NCI-H187 treated with DMSO at 0.1 percent for 48 hours (cell line): ENCODE data around the gene MED26.

Source experiments
- DNase-seq: peaks from one replicate; lab custom pipeline; 2025; lab: John Stamatoyannopoulos, UW

MED26 gene

DNA sequence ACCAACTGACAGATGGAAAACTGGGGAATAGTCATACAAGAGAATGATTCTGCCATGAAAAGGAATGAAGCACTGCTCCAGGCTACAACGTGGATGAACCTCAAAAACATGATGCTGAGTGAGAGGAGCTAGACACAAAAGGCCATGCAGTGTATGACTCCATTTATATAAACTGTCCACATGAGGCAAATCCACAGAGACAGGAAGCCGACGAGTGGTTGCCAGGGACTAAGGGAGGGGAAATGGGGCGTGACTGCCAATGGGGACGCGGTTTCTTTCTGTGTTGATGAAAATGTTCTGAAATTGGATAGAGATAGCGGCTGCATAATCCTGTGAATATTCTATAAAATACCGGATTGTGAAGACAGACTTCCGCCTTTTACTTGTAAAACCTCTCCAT, 21.7 kb upstream of the MED26 start:
- no peak for DNase-seq

GRCh38 chr19:16645140-16645539, 17.1 kb upstream of the MED26 start:
- DNase-seq: no peak

DNA sequence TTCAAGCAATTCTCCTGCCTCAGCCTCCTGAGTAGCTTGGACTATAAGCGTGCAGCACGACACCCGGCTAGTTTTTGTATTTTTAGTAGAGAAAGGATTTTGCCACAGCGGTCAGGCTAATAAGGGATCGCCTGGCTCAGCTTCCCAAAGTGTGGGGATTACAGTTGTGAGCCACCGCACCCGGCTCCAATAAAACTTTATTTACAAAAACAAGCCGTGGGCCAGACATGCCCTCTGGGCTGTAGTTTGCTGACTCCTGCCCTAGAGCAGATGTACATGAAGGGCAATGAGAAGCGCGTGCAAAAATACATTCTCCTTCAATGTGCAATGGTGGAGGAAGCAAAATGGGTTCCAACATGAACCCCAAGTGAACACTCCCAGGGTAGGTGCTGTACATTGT, 13.7 kb upstream of the MED26 start:
- DNase-seq: no peak

GRCh38 chr19:16640951-16641350, 12.9 kb upstream of the MED26 start:
- no peak for DNase-seq

- no peak for DNase-seq
These were observed 10.7 kb upstream of the MED26 start for GRCh38 chr19:16638666-16639065.

DNA sequence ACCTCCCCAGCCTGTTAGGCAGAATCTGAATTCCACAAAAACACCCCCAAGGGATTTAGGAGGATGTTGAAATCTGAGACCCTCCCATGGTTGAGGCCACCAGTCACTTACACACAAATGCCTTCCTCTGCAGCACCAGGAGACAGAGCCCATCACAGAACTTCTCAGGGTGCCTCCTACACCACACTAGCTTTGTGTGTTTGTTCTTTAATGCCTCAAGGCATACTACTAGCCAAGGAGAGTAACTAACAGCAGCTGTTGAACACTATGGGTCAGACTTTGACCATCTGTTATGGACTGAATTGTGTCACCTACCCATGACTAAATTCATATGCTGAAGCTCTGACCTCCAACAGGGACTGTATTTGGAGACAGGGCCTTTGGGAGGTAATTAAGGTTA, 9.5 kb upstream of the MED26 start:
- DNase-seq: no peak

- no peak for DNase-seq
These were observed 3.5 kb upstream of the MED26 start for GRCh38 chr19:16631465-16631864.

DNA sequence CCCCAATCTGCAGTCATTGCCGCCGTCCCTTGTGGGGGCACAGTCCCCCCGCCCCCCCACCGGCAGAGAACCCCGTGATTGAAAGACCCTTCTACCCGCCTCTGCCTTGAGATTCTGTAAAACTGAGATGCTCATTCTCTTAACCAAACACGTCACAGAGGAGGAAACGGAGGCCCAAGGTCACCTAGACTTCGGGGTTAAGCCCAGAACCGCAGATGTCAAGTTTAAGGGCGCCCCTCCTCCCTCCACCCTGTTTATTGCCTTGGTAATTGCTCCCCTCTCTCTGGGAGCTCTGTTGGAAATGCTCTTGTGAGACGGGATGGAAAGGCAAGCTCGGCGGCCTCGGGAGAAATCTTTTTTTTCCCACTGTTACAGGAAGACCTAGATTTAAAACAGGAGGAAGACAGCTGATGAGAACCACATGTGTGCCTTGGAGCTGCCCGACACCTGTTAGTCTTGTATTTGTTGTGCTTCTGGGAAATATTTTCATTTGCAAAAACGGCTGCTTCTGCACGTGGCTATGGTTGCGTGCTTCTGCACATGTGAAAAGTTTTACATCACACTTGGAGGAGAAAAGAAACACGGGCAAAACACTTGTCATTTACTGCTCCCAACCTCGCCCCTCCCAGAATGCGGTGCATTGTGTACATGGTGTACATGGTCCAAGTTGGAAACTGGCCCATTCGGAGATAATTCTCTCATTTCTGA, 1.1 kb upstream of the MED26 start:
- DNase-seq: no peak

GRCh38 chr19:16627928-16628182, 149 bp downstream of the MED26 start:
- no peak for DNase-seq

DNA sequence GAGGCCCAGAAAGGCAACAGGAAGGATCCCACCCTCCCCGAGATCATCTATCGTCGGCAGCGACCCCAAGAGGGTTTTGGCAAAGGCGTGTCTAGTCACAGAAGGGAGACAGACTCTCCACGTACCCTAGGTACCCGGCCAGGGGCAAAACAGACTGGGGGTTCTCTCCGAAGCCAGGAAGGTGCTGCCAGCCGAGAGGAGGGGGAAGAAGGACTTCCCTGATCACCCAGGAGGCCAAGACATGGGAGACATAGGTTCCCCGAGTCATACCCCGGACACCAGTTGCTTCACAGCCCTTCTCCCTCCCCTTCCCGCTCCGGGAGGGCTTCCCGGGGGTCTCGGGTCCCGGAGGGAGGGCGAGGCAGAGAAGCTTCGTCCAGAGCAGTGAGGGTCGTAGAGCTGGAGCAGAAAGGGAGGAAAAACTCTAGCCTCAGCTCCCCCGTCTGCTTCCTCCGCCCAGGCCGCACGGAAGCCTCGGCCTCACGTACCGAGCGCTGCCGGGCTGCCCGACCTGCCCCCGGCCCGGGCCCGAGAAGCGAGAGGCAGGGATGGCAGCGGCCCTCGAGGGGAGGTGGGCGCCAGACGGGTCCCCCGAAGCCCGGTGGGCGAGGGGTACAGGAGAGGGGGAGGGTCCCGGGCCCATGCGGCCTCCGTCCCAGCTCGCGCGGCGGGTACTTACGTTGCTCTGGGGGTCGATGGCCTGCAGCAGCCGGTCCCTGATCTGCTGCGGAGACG, 644 bp downstream of the MED26 start:
- DNase-seq: no peak

GRCh38 chr19:16626796-16627192, 1.2 kb downstream of the MED26 start:
- no peak for DNase-seq

- DNase-seq: no peak
These were observed 2.6 kb downstream of the MED26 start for GRCh38 chr19:16625163-16625958.

- DNase-seq: no peak
These were observed 3.8 kb downstream of the MED26 start for GRCh38 chr19:16624236-16624635.

DNA sequence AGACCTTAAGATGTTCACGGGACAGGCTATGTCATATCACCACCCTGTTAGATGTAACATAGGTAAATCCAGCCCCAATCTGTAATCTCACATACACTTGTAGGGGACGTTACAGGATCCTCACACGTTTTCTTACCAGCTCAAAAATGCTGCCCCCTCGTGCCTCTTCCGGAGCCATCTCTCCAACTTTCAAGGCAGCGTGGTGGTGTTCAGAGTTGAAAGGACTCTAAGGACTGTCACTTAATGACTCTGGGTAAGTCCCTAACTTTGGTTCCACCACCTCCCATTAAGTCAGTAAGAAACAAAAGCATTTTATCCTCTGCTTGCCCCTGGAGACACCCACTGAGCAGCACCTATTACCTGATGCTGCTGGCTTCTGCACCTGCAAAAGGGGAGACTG, 4.4 kb downstream of the MED26 start:
- no peak for DNase-seq

DNA sequence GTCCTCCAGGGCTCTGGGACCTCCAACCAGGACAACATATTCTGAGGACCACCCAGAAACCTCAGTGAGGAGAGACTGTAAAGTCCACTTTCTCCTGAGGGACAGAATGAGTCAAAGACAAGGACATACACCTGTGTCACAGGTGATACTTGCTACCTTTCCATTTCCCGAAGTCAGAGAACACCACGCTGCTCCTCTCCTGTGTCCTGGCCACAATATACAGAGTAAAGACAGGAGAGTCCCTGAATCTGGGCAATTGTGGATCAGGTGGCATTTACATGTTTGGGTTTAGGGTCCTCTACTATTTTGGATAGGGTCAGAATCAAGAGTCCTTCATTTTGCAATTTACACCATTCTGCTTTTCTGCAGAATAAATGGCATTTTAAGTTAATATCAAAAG, 4.9 kb downstream of the MED26 start:
- DNase-seq: no peak

DNA sequence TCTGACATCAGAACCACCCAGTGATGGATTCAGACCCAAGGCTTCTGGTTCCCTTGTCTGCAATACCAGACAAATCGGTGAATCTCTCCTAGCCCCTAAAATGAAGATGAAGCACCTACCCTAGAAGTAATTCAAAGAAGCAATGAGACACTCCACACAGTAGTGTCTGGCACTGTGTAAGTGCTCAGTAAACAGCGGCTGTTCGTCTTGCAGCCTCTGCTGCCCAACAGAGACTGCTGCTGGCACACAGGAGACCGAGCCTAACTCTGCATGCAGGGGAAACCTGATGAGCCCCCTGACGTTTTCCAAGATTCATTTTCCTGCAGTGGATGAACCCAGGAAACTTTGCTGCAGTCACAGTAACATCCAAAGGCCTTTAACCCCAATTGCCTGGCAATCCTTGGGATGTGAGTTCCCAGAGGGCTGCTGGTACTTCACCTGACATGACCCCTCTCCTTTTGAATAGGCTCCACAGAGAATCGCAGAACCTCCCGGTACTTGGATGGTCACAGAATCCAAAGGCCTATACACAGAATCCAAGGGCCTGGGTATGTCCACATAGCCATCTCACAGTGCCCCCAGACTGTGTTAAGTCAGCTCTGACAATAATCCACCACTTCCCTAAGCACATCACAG, 6.7 kb downstream of the MED26 start:
- no peak for DNase-seq

GRCh38 chr19:16620584-16620983, 7.4 kb downstream of the MED26 start:
- DNase-seq: no peak

- DNase-seq: no peak
These were observed 8.0 kb downstream of the MED26 start for GRCh38 chr19:16620018-16620417.

- DNase-seq: no peak
These were observed 8.5 kb downstream of the MED26 start for GRCh38 chr19:16619457-16619856.

DNA sequence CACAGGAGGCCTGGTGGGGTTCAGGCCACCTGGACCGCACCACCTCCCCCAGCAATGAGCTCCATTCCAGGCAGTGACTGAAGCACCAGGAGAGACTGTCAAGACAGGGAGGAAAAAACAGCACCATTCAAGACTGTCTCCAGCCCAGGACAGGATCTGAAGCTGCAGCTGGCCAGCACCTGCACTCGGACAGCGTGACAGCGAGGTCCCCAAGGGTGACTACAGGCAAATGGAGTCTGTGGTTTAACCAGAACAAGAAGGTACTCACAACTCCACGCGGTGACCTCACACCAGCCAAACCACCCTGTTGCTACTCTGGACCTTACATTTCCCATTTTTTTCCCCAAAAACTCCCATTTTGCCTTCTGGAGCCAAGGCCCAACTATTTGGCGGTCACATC, 9.8 kb downstream of the MED26 start:
- no peak for DNase-seq

DNA sequence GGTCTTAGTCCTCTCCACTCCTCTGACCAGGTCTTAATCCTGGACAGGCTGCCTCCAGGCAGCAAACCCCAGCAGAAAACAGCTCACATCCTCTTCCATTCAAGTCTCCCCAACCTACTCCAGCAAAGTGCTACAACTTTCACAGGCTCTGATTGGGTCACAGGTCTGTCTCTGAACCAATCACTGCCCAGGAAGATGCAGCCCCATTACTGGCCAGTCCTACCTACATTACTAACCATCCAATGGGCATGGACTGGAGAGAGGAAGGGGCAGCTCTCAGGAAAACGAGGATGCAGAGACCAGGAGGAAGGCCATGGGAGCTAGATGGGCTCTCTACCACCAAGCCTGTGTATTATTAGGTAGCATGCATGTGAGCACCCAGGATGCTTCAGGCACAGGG, 12.2 kb downstream of the MED26 start:
- DNase-seq: no peak

DNA sequence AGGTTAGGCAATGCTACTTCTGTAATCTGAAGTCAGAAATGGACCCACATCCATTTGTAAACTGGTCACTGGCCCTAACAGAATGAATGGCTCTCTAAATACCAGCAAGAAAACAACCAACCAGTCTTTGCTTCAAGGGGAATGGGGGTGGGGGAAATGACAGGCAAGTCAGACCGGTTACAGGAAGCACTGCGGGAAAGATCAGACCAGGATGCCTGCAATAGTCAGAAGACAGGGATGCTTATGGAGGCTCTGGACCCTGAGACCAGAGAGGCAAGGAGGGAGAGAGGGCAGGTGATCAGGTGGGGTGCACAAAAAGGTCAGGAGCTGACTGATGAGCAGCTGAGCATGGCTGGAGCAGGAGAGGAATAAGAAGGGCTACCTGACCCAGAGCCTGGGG, 13.1 kb downstream of the MED26 start:
- DNase-seq: no peak

- no peak for DNase-seq
These were observed 14.2 kb downstream of the MED26 start for GRCh38 chr19:16613841-16614240.
